Activated T-helper 1 cell treated with anti-CD3 and anti-CD28 coated beads, Interleukin-12 subunit alpha, Interleukin-12 subunit beta, Interleukin-2, Interleukin-4 antibody, amounts not matched to agents 30 ng/mL and 10 ng/mL and 1 ng/mL, durations not matched to agents 14 hours and 24 hours and 36 hours (primary cell): ENCODE measurements around the gene XYLB. TPM values are rescaled to one million over a fixed set of nuclear protein-coding genes. Genes with fewer than 3 reads are reported as not detected.
"Not testable (repeated sequence)": the region's sequence is repeated elsewhere in the genome, so short reads cannot be mapped to it uniquely, and the experiment has no call there.

Experiments
- DNase-seq: peaks from one replicate; pipeline ENCODE4 v3.0.0; 2021; ENCODE audit warnings: low spot score
- H3K27ac Mint-ChIP-seq: one replicate; pipeline ENCODE4 v1.8.0; 2021; ENCODE audit warnings: mild to moderate bottlenecking, mixed read lengths
- H3K27me3 Mint-ChIP-seq: one replicate; pipeline ENCODE4 v1.8.0; 2022; ENCODE audit warnings: mild to moderate bottlenecking, moderate library complexity, mixed read lengths; ENCODE audit not compliant: insufficient read depth
- H3K36me3 Mint-ChIP-seq: one replicate; pipeline ENCODE4 v1.8.0; 2021; ENCODE audit warnings: low read depth, mixed read lengths
- H3K4me1 Mint-ChIP-seq: one replicate; pipeline ENCODE4 v1.8.0; 2021; ENCODE audit warnings: low read depth, mixed read lengths
- H3K4me3 Mint-ChIP-seq: one replicate; pipeline ENCODE4 v1.8.0; 2021; ENCODE audit warnings: mild to moderate bottlenecking, moderate library complexity, mixed read lengths
- H3K9me3 Mint-ChIP-seq: one replicate; pipeline ENCODE4 v1.8.0; 2021; ENCODE audit warnings: mixed read lengths
- intact Hi-C: fragments of 100-400 bp; cut with micrococcal nuclease; formaldehyde crosslinking; loops from one replicate; pipeline ENCODE4 v1.15.1; 2024
- total RNA-seq: library from RNA; stranded (reverse); gene quantifications from 2 replicates; pipeline ENCODE4 v1.2.3, GENCODE V29; 2022

The XYLB gene
- total RNA-seq, 1 donor from 2014 or later, result 7.1 TPM

DNA sequence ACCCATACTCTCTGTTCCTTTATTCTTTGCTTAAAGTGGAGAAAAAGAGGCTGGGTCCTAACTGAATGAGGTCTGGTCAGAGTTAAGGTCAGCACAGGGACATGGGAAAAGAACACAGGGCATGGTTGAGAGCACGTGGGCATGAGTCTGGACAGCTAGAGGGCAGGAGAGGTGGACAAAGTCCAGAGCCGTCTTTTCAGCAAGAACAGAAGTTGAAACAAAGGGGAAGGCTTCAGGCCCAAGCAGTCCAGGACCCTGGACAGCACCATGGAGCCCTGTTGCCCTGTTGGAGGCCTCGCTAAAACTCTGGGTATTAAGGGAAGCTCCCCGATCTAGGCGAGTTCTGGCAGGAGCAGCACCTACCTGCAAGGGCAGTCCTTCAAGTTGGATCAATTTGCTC, 50.7 kb downstream of the XYLB start:
- peaks cover 7% of the 10 kb centered on the region for H3K36me3 Mint-ChIP-seq
- no peak for DNase-seq
- no peaks in the 10 kb centered on the region for H3K27me3 Mint-ChIP-seq
- H3K4me3 Mint-ChIP-seq, result no peak overlapping the region
- no peaks in the 10 kb centered on the region for H3K4me1 Mint-ChIP-seq
- no peaks in the 10 kb centered on the region for H3K9me3 Mint-ChIP-seq
- intact Hi-C loops, result no loop called here
- no peak overlapping the region for H3K27ac Mint-ChIP-seq

DNA sequence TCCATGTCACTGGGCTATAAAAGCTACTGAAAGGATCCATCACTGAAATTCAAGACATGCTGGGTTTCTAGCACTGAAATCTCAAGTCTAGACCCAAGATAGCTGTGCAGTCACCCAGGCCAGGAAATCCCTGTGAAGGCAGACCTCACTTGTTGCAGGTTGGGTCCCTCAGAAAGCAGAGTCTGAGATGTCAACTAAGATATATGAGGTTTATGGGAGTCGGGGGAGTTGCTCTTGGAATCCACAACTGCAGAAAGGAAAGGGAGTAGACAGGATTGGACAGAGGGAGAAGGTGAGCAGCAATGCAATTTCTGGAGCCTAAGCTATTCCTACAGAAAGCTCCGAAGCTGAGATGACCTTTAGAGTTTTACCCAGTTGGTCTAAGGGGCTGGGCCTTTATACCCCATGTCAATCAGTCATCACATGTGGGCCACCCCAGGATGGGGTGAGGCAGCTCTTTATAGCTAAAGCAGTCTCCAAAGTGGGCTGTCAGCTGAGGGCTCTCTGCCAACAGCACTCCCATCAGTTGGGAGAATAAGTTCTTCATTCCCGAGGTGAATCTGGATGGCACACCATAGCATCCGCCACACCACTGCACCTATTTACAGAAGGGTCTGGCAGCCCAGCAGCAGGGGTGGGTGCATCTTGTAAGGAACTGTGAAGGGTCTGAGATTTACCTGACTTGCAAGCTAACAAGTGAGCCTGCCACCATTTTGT, 54.8 kb downstream of the XYLB start:
- H3K4me1 Mint-ChIP-seq, result no peaks in the 10 kb centered on the region
- DNase-seq, result no peak
- H3K4me3 Mint-ChIP-seq, result no peak overlapping the region
- peaks cover 12% of the 10 kb centered on the region for H3K36me3 Mint-ChIP-seq
- H3K9me3 Mint-ChIP-seq, result peaks cover 3% of the 10 kb centered on the region
- H3K27ac Mint-ChIP-seq, result no peak overlapping the region
- intact Hi-C loops, result no loop called here
- H3K27me3 Mint-ChIP-seq, result no peaks in the 10 kb centered on the region

DNA sequence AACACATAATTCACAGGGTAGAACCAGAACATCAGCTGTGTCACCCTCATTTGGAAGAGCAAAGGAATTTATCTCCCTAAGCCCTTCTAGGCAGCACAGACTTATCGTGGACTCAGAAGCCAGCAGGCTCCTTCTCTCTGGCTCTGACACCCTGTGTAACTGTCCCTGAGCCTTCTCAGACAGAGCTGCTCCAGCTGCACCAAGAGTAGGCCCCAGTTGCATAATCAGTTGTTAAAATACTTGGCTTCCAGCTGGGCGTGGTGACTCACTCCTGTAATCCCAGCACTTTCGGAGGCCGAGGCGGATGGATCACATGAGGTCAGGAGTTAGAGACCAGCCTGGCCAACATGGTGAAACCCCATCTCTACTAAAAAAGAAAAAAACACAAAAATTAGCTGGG, 57.7 kb downstream of the XYLB start:
- Mint-ChIP-seq H3K27ac (no peak overlapping the region), H3K9me3 (peaks cover 3% of the 10 kb centered on the region), H3K36me3 (peaks cover 9% of the 10 kb centered on the region), H3K4me1 (no peaks in the 10 kb centered on the region), H3K27me3 (no peaks in the 10 kb centered on the region), H3K4me3 (no peak overlapping the region)
- no peak for DNase-seq
- intact Hi-C loops, result no loop called here

DNA sequence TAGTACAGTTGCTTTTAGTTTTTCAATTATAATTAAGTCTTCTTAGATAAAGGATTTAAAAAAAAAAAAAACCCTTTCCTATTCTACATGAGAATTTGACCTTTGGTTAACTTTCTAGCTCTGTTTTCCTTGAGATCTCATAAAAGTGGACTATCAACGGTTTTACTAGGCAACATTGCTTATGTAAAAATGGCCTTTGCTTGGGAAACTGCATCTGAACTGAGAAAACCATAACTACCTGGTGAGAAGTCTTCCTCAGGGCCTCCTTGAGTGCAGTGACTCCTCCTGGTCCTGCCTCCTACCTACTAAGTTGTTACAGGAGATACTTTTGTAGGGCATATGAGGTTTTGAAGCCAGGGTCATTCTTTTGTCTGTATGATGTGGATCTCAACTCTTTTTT, 65.0 kb downstream of the XYLB start:
- no peak for DNase-seq
- intact Hi-C loops, result no loop called here
- H3K9me3 Mint-ChIP-seq, result peaks cover 5% of the 10 kb centered on the region
- H3K27ac Mint-ChIP-seq, result no peak overlapping the region
- no peaks in the 10 kb centered on the region for H3K4me1 Mint-ChIP-seq
- peaks cover 10% of the 10 kb centered on the region for H3K27me3 Mint-ChIP-seq
- H3K4me3 Mint-ChIP-seq, result no peak overlapping the region
- no peaks in the 10 kb centered on the region for H3K36me3 Mint-ChIP-seq

GRCh38 chr3:38420758-38421157, 74.2 kb downstream of the XYLB start:
- Mint-ChIP-seq H3K4me1 (peaks cover 26% of the 10 kb centered on the region), H3K4me3 (peak overlapping the region; percentile 30)
- H3K36me3 Mint-ChIP-seq, H3K27me3 Mint-ChIP-seq, H3K27ac Mint-ChIP-seq, intact Hi-C loops, H3K9me3 Mint-ChIP-seq, DNase-seq: not testable (repeated sequence)

DNA sequence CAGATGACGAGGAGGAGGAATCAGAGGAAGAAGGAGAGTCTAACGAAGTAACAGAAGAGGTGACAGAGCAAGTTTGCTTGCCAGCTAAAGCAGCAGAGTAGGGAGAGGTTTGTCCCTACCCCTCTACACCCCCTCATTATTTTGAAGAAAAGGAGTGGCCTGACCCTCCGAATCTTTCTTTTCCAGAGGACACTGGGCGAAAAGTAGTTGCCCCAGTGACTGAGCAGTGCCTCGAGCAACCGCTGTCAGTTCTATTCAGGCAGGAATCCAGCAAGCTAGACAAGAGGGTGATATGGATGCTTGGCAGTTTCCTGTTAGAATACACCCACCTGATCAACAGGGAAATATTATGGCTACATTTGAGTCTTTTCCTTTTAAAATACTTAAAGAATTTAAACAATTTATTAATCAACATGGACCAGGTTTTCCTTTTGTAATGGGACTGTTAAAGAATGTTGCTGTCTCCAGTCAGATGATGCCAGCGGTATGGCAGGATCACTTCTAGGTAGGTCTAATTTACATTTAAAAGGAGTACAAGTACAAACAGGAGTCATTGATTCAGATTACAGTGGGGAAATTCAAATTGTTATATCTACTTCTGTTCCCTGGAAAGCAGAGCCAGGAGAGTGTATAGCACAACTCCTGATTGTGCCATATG, 75.2 kb downstream of the XYLB start:
- H3K4me3 Mint-ChIP-seq, result no peak overlapping the region
- H3K4me1 Mint-ChIP-seq, result peaks cover 31% of the 10 kb centered on the region
- H3K36me3 Mint-ChIP-seq, result peaks cover 4% of the 10 kb centered on the region
- no peak for DNase-seq
- H3K27ac Mint-ChIP-seq, result no peak overlapping the region
- intact Hi-C loops, result no loop called here
- no peaks in the 10 kb centered on the region for H3K9me3 Mint-ChIP-seq
- no peaks in the 10 kb centered on the region for H3K27me3 Mint-ChIP-seq

GRCh38 chr3:38426798-38427426, 80.3 kb downstream of the XYLB start:
- Mint-ChIP-seq H3K9me3 (peaks cover 23% of the 10 kb centered on the region), H3K36me3 (peaks cover 11% of the 10 kb centered on the region), H3K4me3 (peak overlapping the region; percentile 23), H3K4me1 (peaks cover 19% of the 10 kb centered on the region)
- DNase-seq, result peak; percentile 32
- H3K27me3 Mint-ChIP-seq, H3K27ac Mint-ChIP-seq, intact Hi-C loops: not testable (repeated sequence)

DNA sequence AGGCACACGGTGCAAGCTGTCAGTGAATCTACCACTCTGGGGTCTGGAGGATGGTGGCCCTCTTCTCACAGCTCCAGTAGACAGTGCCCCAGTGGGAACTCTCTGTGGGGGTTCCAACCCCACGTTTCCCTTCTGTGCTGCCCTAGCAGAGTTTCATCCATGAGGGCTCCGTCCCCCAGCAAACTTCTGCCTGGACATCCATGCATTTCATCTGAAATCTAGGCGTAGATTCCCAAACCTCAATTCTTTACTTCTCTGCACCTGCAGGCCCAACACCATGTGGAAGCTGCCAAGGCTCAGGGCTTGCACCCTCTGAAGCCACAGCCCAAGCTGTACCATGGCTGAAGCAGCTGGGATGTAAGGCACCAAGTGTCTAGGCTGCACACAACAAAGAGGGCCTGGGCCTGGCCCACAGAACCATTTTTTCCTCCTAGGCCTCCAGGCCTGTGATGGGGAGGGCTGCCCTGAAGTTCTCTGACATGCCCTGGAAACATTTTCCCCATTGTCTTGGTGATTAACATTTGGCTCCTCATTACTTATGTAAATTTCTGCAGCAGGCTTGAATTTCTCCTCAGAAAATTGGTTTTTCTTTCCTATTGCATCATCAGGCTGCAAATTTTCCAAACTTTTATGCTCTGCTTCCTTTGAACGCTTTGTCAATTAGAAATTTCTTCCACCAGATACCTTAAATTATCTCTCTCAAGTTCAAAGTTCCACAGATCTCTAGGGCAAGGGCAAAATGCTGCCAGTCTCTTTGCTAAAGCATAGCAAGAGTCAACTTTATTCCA, 86.5 kb downstream of the XYLB start:
- H3K27ac Mint-ChIP-seq, DNase-seq, intact Hi-C loops, H3K27me3 Mint-ChIP-seq, H3K4me3 Mint-ChIP-seq: not testable (repeated sequence)
- peaks cover 25% of the 10 kb centered on the region for H3K36me3 Mint-ChIP-seq
- H3K4me1 Mint-ChIP-seq, result peaks cover 17% of the 10 kb centered on the region
- peaks cover 66% of the 10 kb centered on the region for H3K9me3 Mint-ChIP-seq

DNA sequence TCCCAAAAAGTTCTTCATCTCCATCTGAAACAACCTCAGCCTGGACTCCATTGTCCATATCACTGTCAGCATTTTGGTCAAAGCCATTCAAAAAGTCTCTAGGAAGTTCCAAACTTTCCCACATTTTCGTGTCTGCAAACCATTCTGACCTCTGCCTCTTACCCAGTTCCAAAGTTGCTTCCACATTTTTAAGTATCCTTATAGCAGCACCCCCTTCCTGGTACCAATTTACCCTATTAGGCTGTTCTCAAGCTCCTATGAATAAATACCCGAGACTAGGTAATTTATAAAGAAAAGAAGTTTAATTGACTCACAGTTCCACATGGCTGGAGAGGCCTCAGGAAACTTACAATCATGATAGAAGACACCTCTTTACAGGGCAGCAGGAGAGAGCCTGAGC, 87.1 kb downstream of the XYLB start:
- H3K27me3 Mint-ChIP-seq, intact Hi-C loops, H3K27ac Mint-ChIP-seq, H3K4me3 Mint-ChIP-seq, DNase-seq: not testable (repeated sequence)
- Mint-ChIP-seq H3K4me1 (peaks cover 17% of the 10 kb centered on the region), H3K9me3 (peaks cover 72% of the 10 kb centered on the region), H3K36me3 (peaks cover 25% of the 10 kb centered on the region)

DNA sequence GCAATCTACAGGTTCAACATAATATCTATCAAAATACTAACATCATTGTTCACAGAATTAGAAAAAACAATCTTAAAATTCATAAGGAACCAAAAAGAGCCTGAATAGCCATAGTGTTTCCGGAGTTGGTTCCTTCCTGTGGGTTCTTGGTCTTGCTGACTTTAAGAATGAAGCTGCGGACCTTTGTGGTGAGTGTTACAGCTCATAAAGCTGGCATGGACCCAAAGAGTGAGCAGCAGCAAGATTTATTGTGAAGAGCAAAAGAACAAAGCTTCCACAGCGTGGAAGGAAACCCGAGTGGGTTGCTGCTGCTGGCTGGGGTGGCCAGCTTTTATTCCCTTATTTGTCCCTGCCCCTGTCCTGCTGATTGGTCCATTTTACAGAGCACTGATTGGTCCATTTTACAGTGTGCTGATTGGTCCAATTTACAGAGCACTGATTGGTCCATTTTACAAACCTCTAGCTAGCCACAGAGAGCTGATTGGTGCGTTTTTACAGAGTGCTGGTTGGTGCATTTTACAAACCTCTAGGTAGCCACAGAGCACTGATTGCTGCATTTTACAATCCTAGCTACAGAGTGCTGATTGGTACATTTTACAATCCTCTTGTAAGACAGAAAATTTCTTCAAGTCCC, 92.0 kb downstream of the XYLB start:
- Mint-ChIP-seq H3K4me1 (peaks cover 17% of the 10 kb centered on the region), H3K9me3 (peaks cover 46% of the 10 kb centered on the region), H3K36me3 (peaks cover 17% of the 10 kb centered on the region)
- intact Hi-C loops, DNase-seq, H3K27me3 Mint-ChIP-seq, H3K27ac Mint-ChIP-seq, H3K4me3 Mint-ChIP-seq: not testable (repeated sequence)

DNA sequence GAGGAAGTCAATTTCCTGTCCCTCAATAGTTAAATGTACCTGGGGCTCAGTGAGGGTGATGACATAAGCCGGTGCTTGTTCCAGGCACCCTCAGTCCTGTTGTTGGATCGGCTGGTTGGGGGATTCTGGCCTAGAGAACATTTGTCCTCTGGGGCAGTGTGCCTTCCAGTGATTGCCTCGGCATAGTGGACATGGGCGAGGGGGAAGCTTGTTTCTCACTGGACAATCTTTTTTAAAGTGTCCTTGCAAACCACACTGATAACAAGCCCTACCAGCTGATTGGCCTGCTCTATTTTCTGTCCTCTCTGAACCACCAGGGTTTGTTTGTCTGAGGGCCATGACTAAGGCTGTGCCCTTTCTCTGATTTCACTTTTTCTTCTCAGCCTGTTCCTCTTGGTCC, 96.6 kb downstream of the XYLB start:
- H3K4me1 Mint-ChIP-seq, H3K27me3 Mint-ChIP-seq, H3K4me3 Mint-ChIP-seq, intact Hi-C loops, H3K36me3 Mint-ChIP-seq, H3K27ac Mint-ChIP-seq, DNase-seq: not testable (repeated sequence)
- H3K9me3 Mint-ChIP-seq, result peaks cover 16% of the 10 kb centered on the region

DNA sequence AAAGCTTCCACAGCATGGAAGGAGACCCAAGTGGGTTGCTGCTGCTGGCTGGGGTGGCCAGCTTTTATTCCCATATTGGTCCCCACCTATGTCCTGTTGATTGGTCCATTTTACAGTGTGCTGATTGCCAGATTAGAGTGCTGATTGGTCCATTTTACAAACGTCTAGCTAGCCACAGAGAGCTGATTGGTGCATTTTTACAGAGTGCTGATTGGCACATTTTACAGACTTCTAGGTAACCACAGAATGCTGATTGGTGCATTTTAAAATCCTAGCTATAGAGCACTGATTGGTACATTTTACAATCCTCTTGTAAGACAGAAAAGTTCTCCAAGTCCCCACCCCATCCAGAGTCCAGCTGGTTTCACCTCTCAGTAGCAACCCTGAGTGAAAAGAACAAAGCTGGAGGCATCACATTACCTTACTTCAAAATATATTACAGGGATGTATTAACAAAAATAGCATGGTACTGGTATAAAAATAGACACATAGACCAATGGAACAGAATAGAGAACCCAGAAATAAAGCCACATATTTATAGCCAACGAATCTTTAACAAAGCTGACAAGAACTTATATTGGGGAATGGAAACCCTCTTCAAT, 99.6 kb downstream of the XYLB start:
- H3K27ac Mint-ChIP-seq, result no peak overlapping the region
- intact Hi-C loops, result no loop called here
- no peak overlapping the region for H3K4me3 Mint-ChIP-seq
- H3K36me3 Mint-ChIP-seq, result no peaks in the 10 kb centered on the region
- no peak for DNase-seq
- H3K4me1 Mint-ChIP-seq, result no peaks in the 10 kb centered on the region
- peaks cover 3% of the 10 kb centered on the region for H3K27me3 Mint-ChIP-seq
- H3K9me3 Mint-ChIP-seq, result peaks cover 5% of the 10 kb centered on the region
